Liver (tissue), 9 donors: ENCODE results near the gene MRPL44. TPM values are rescaled to one million over a fixed set of nuclear protein-coding genes. Genes with fewer than 3 reads are reported as not detected.

Experiments
- DNase-seq: peaks from one replicate; pipeline ENCODE4 v3.0.0-alpha.2; 2017; ENCODE audit warnings: low spot score
- H3K27ac ChIP-seq, 2 donors: one replicate each; pipeline ENCODE4 v1.7.0; 2013; ENCODE audit warnings: inconsistent platforms in 2 of 2, low read length in 2 of 2, control low read depth in 1 of 2, low read depth in 1 of 2, mild to moderate bottlenecking in 1 of 2
- H3K27me3 ChIP-seq, 4 donors: one replicate each; pipeline versions ENCODE4 v1.6.1 to v1.7.0; 2013; ENCODE audit warnings: low read length in 3 of 4, inconsistent platforms in 1 of 4, mild to moderate bottlenecking in 1 of 4, moderate library complexity in 1 of 4; ENCODE audit not compliant: control insufficient read depth in 4 of 4, insufficient read depth in 4 of 4
- H3K36me3 ChIP-seq, 4 donors: one replicate each; pipeline versions ENCODE4 v1.6.1 to v1.7.0; 2013; ENCODE audit warnings: low read length in 3 of 4, mild to moderate bottlenecking in 3 of 4, low read depth in 1 of 4, moderate library complexity in 1 of 4; ENCODE audit not compliant: control insufficient read depth in 4 of 4, insufficient read depth in 3 of 4
- H3K4me1 ChIP-seq, 4 donors: one replicate each; pipeline versions ENCODE4 v1.6.1 to v1.7.0; 2013; ENCODE audit warnings: low read length in 3 of 4, mild to moderate bottlenecking in 3 of 4, moderate library complexity in 1 of 4; ENCODE audit not compliant: control insufficient read depth in 4 of 4, insufficient read depth in 4 of 4
- H3K4me3 ChIP-seq, 3 donors: one replicate each; pipeline versions ENCODE4 v1.6.1 to v1.7.0; 2013; ENCODE audit warnings: low read length in 3 of 3, control low read depth in 1 of 3, low read depth in 1 of 3, mild to moderate bottlenecking in 1 of 3
- H3K9ac ChIP-seq, 2 donors: one replicate each; pipeline ENCODE4 v1.7.0; 2013; ENCODE audit warnings: low read length in 2 of 2, mild to moderate bottlenecking in 2 of 2, moderate library complexity in 2 of 2, control low read depth in 1 of 2, low read depth in 1 of 2
- H3K9me3 ChIP-seq, 4 donors: one replicate each; pipeline versions ENCODE4 v1.6.1 to v1.7.0; 2013; ENCODE audit warnings: low read length in 3 of 4; ENCODE audit not compliant: control insufficient read depth in 4 of 4
- EGR1 ChIP-seq, 2 donors: IDR thresholded peaks; 2 replicates each; pipeline ENCODE4 v1.6.1; 2016 to 2018; ENCODE audit warnings: antibody characterized with exemption in 2 of 2, low read depth in 2 of 2
- FOXA1 ChIP-seq: IDR thresholded peaks from 2 replicates; pipeline ENCODE4 v1.6.1; 2016; ENCODE audit warnings: antibody characterized with exemption
- FOXA2 ChIP-seq: IDR thresholded peaks from 2 replicates; pipeline ENCODE4 v1.6.1; 2016; ENCODE audit warnings: antibody characterized with exemption
- GABPA ChIP-seq, 2 donors: IDR thresholded peaks in 1 of 2; conservative IDR thresholded peaks in 1 of 2; 2 replicates each; pipeline ENCODE4 v1.6.1; 2016; ENCODE audit warnings: antibody characterized with exemption in 2 of 2, mild to moderate bottlenecking in 1 of 2, moderate library complexity in 1 of 2
- HNF4A ChIP-seq, 2 donors: conservative IDR thresholded peaks; 2 replicates each; pipeline ENCODE4 v1.6.1; 2016; ENCODE audit warnings: antibody characterized with exemption in 2 of 2, mild to moderate bottlenecking in 2 of 2
- HNF4G ChIP-seq: IDR thresholded peaks from 2 replicates; pipeline ENCODE4 v1.6.1; 2016; ENCODE audit warnings: antibody characterized with exemption
- JUND ChIP-seq, 2 donors: IDR thresholded peaks; 2 replicates each; pipeline ENCODE4 v1.6.1; 2016; ENCODE audit warnings: antibody characterized with exemption in 2 of 2
- NR2F2 ChIP-seq: IDR thresholded peaks from 2 replicates; pipeline ENCODE4 v1.6.1; 2016; ENCODE audit warnings: antibody characterized with exemption
- RAD21 ChIP-seq, 2 donors: IDR thresholded peaks; 2 replicates each; pipeline ENCODE4 v1.6.1; 2016; ENCODE audit warnings: antibody characterized with exemption in 2 of 2, mild to moderate bottlenecking in 2 of 2
- RXRA ChIP-seq, 2 donors: IDR thresholded peaks; 2 replicates each; pipeline ENCODE4 v1.6.1; 2017 to 2018; ENCODE audit warnings: antibody characterized with exemption in 2 of 2, mild to moderate bottlenecking in 1 of 2
- SP1 ChIP-seq: IDR thresholded peaks from 2 replicates; pipeline ENCODE4 v1.6.1; 2018; ENCODE audit warnings: antibody characterized with exemption, mild to moderate bottlenecking
- TAF1 ChIP-seq: conservative IDR thresholded peaks from 2 replicates; pipeline ENCODE4 v1.6.1; 2016; ENCODE audit warnings: antibody characterized with exemption, mild to moderate bottlenecking
- YY1 ChIP-seq: IDR thresholded peaks from 2 replicates; pipeline ENCODE4 v1.6.1; 2016; ENCODE audit warnings: antibody characterized with exemption, mild to moderate bottlenecking
- WGBS: extraction: QIAGEN DNeasy Blood & Tissue Kit; methylation state at CpG from one replicate; pipeline ENCODE4 v1.1.7; 2013; 5-methylcytosine and 5-hydroxymethylcytosine counted together
- polyA plus RNA-seq, 2 donors: library from polyadenylated mRNA; stranded (reverse) in 1 of 2; unstranded in 1 of 2; fragments of 200-250 nt in 1 of 2; fragments of >200 nt in 1 of 2; fragmentation: Nextera tagmentation in 1 of 2; extraction: Ambion mirVana in 1 of 2; gene quantifications; one replicate each; pipeline versions ENCODE4 v1.2.1 to v1.2.3, GENCODE V29; 2013 to 2015
- total RNA-seq, 2 donors: library from RNA; depleted of rRNA; stranded (reverse); fragments of >200 nt; gene quantifications; one replicate each; pipeline ENCODE4 v1.2.3, GENCODE V29; 2014
- TF ChIP-seq, protein P1 (sequence below): IDR thresholded peaks from 2 replicates; pipeline ENCODE4 v1.6.1; 2016; ENCODE audit warnings: antibody characterized with exemption
- TF ChIP-seq, protein P2 (sequence below): IDR thresholded peaks from 2 replicates; pipeline ENCODE4 v1.6.1; 2016; ENCODE audit warnings: antibody characterized with exemption
- TF ChIP-seq, protein P3 (sequence below): IDR thresholded peaks from 2 replicates; pipeline ENCODE4 v1.6.1; 2016; ENCODE audit warnings: antibody characterized with exemption, mild to moderate bottlenecking
- TF ChIP-seq, protein P4 (sequence below): fragments of 150-350 bp; IDR thresholded peaks from 2 replicates; pipeline ENCODE4 v1.5.1; 2017; ENCODE audit warnings: improper control_type of control experiment, low read depth, low read length; ENCODE audit not compliant: missing input control
- TF ChIP-seq, protein P5 (sequence below): IDR thresholded peaks from 2 replicates; pipeline ENCODE4 v1.6.1; 2016; ENCODE audit warnings: antibody characterized with exemption
- donor health status: healthy.
- donor health status: healthy.
- donor health status: healthy.
- donor health status: healthy.
- donor health status: healthy.

Gene MRPL44
- total and polyA plus RNA-seq, 4 donors: 19.0 to 27.8 (median 23.8) TPM

DNA sequence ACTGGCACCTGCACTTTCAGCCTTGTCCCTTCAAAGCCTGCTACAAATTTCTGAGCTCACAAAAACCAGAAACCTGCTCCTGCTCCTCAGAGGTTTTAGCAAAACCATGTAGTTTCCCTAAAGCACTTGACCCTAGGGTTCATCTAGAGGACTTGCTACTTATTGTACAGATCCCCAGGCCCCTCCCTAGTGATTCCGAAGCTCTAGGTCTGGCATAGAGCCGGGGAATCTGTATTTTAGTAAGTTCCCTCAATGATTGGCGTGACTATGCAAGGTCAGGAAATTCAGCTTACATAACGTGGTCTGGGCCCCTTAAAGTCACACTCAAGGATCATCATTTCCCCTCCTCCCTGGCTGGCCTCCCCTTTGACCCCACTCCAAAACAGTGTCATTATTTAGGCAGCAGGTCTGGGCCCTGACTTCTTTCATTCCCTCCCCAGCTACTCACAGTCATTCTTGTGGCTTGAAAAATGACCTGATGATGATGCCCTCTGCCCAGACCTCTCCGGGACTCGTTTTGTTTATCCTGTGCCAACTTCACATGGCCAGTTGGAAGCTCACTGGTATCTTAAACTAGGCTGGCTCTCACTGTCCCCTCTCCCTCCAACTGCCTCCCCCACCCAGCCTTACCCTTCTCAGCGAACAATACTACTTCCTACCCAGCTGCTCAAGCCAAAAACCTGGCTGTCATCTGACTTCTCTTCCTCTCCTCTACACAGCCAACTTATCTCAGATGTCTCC lies 48.1 kb upstream of the MRPL44 start:
- Histone ChIP-seq H3K4me1 (peaks cover 14 to 22% (median 19%) of the 10 kb centered on the region in 4 donors), H3K9me3 (no peaks in the 10 kb centered on the region), H3K4me3 (no peak overlapping the region), H3K9ac (peak overlapping the region in 1 of 2 donors; percentile 23), H3K36me3 (peaks cover 0 to 3% (median under 1%) of the 10 kb centered on the region in 4 donors), H3K27me3 (no peaks in the 10 kb centered on the region), H3K27ac (peak overlapping the region; percentile 33 to 63)
- WGBS: 50% methylated on average over 7 of the region's 7 CpGs
- DNase-seq: no peak
- TF ChIP-seq FOXA2 (no peak), RXRA (IDR thresholded peaks at IDR 0.05) (peak in 1 of 2 donors; percentile 17), HNF4A (conservative IDR thresholded peaks at IDR 0.05) (peak in 1 of 2 donors; percentile 37)

DNA sequence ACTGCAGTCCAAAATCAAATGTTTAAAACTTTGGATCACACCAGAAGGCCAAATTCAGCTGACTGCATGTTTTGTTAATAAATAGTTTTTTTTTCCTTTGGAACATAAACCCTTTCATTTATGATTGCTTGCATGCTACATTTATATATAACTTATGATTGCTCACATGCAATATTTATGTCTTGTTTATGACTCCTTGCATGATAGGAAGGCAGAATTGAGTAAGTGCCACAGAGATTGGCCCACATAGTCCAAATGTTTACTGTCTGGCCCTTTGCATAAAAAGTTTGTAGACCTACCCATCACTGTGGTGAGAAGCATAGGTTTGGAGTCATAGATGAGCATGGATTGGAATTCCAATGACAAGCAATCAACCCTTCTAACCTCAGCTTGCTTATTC lies 42.9 kb upstream of the MRPL44 start:
- Histone ChIP-seq H3K4me1 (peaks cover 0 to 15% (median 4%) of the 10 kb centered on the region in 4 donors), H3K4me3 (no peak overlapping the region), H3K27me3 (no peaks in the 10 kb centered on the region), H3K36me3 (peaks cover 0 to 12% (median under 1%) of the 10 kb centered on the region in 4 donors), H3K9ac (no peak overlapping the region), H3K9me3 (no peaks in the 10 kb centered on the region), H3K27ac (no peak overlapping the region)
- no peak for TF ChIP-seq YY1
- TF ChIP-seq RXRA (IDR thresholded peaks at IDR 0.05): no peak
- no peak for TF ChIP-seq EGR1 (IDR thresholded peaks at IDR 0.05; ENCODE audit: low read depth in 2 of 2)
- TF ChIP-seq NR2F2: no peak
- TF ChIP-seq FOXA2: no peak
- TF ChIP-seq GABPA (IDR thresholded peaks at IDR 0.05 in 1 of 2, conservative IDR thresholded peaks at IDR 0.05 in 1 of 2): no peak
- no peak for DNase-seq

DNA sequence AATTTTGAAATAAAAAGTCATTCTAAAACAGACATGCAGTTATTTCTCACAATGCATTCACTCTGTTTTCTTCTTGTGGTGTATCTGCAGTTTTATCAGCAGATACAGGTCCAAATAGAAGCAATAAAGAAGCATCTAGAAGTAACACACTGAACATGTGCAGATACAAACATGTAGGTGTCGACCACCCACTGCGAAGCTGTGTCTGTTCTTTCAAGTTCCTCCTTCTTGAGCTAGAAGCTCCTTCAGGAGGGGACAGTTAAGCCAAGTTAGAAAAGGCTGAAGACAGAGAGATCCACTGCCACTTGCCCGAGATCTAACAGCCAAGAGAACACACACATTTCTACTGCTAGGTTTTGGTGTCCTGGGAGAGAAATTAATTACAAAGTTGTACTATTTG lies 42.2 kb upstream of the MRPL44 start:
- Histone ChIP-seq H3K4me1 (peaks cover 0 to 10% (median 2%) of the 10 kb centered on the region in 4 donors), H3K36me3 (peaks cover 0 to 12% (median under 1%) of the 10 kb centered on the region in 4 donors), H3K9ac (no peak overlapping the region), H3K27me3 (no peaks in the 10 kb centered on the region), H3K9me3 (no peaks in the 10 kb centered on the region), H3K4me3 (no peak overlapping the region), H3K27ac (no peak overlapping the region)
- DNase-seq: no peak
- no peak for TF ChIP-seq HNF4G
- TF ChIP-seq, protein P1, sequence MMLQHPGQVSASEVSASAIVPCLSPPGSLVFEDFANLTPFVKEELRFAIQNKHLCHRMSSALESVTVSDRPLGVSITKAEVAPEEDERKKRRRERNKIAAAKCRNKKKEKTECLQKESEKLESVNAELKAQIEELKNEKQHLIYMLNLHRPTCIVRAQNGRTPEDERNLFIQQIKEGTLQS: no peak
- no peak for TF ChIP-seq TAF1
- no peak for TF ChIP-seq SP1
- TF ChIP-seq FOXA1: no peak
- TF ChIP-seq, protein P2, sequence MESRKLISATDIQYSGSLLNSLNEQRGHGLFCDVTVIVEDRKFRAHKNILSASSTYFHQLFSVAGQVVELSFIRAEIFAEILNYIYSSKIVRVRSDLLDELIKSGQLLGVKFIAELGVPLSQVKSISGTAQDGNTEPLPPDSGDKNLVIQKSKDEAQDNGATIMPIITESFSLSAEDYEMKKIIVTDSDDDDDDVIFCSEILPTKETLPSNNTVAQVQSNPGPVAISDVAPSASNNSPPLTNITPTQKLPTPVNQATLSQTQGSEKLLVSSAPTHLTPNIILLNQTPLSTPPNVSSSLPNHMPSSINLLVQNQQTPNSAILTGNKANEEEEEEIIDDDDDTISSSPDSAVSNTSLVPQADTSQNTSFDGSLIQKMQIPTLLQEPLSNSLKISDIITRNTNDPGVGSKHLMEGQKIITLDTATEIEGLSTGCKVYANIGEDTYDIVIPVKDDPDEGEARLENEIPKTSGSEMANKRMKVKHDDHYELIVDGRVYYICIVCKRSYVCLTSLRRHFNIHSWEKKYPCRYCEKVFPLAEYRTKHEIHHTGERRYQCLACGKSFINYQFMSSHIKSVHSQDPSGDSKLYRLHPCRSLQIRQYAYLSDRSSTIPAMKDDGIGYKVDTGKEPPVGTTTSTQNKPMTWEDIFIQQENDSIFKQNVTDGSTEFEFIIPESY: no peak
- TF ChIP-seq, protein P3, sequence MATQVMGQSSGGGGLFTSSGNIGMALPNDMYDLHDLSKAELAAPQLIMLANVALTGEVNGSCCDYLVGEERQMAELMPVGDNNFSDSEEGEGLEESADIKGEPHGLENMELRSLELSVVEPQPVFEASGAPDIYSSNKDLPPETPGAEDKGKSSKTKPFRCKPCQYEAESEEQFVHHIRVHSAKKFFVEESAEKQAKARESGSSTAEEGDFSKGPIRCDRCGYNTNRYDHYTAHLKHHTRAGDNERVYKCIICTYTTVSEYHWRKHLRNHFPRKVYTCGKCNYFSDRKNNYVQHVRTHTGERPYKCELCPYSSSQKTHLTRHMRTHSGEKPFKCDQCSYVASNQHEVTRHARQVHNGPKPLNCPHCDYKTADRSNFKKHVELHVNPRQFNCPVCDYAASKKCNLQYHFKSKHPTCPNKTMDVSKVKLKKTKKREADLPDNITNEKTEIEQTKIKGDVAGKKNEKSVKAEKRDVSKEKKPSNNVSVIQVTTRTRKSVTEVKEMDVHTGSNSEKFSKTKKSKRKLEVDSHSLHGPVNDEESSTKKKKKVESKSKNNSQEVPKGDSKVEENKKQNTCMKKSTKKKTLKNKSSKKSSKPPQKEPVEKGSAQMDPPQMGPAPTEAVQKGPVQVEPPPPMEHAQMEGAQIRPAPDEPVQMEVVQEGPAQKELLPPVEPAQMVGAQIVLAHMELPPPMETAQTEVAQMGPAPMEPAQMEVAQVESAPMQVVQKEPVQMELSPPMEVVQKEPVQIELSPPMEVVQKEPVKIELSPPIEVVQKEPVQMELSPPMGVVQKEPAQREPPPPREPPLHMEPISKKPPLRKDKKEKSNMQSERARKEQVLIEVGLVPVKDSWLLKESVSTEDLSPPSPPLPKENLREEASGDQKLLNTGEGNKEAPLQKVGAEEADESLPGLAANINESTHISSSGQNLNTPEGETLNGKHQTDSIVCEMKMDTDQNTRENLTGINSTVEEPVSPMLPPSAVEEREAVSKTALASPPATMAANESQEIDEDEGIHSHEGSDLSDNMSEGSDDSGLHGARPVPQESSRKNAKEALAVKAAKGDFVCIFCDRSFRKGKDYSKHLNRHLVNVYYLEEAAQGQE: no peak
- no peak for TF ChIP-seq RAD21 (IDR thresholded peaks at IDR 0.05)
- TF ChIP-seq, protein P4, sequence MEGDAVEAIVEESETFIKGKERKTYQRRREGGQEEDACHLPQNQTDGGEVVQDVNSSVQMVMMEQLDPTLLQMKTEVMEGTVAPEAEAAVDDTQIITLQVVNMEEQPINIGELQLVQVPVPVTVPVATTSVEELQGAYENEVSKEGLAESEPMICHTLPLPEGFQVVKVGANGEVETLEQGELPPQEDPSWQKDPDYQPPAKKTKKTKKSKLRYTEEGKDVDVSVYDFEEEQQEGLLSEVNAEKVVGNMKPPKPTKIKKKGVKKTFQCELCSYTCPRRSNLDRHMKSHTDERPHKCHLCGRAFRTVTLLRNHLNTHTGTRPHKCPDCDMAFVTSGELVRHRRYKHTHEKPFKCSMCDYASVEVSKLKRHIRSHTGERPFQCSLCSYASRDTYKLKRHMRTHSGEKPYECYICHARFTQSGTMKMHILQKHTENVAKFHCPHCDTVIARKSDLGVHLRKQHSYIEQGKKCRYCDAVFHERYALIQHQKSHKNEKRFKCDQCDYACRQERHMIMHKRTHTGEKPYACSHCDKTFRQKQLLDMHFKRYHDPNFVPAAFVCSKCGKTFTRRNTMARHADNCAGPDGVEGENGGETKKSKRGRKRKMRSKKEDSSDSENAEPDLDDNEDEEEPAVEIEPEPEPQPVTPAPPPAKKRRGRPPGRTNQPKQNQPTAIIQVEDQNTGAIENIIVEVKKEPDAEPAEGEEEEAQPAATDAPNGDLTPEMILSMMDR: no peak
- TF ChIP-seq NR2F2: no peak
- TF ChIP-seq EGR1 (IDR thresholded peaks at IDR 0.05; ENCODE audit: low read depth in 2 of 2): no peak
- no peak for TF ChIP-seq GABPA (IDR thresholded peaks at IDR 0.05 in 1 of 2, conservative IDR thresholded peaks at IDR 0.05 in 1 of 2)
- no peak for TF ChIP-seq JUND (IDR thresholded peaks at IDR 0.05)
- TF ChIP-seq, protein P5, sequence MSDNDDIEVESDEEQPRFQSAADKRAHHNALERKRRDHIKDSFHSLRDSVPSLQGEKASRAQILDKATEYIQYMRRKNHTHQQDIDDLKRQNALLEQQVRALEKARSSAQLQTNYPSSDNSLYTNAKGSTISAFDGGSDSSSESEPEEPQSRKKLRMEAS: no peak
- no peak for TF ChIP-seq HNF4A (conservative IDR thresholded peaks at IDR 0.05)
- no peak for TF ChIP-seq RXRA (IDR thresholded peaks at IDR 0.05)
- TF ChIP-seq YY1: no peak
- TF ChIP-seq FOXA2: no peak
- 92% methylated on average over 3 of the region's 3 CpGs for WGBS
